Natural killer cell (primary cell): ENCODE results near the gene BRCA1. TPM values are rescaled to one million over a fixed set of nuclear protein-coding genes. Genes with fewer than 3 reads are reported as not detected.

Experiments used
- ATAC-seq, 3 donors: fragments of 150-1000 bp in 2 of 3; fragments of 200-7000 bp in 1 of 3; cut with Tn5 transposase; 1 replicate in 1 of 3; 2 replicates in 2 of 3; pipeline ENCODE4 v1.10.0; 2021; ENCODE audit warnings: mild to moderate bottlenecking in 2 of 3, moderate library complexity in 2 of 3
- DNase-seq, 2 donors: peaks; one replicate each; pipeline versions ENCODE4 v3.0.0 to v3.0.0-alpha.2; 2013 to 2021; ENCODE audit warnings: mixed read lengths in 1 of 2
- H3K27ac ChIP-seq: one replicate; pipeline ENCODE4 v1.5.1; 2013; ENCODE audit warnings: mild to moderate bottlenecking, low read length
- H3K27me3 ChIP-seq: one replicate; pipeline ENCODE4 v1.6.1; 2013; ENCODE audit warnings: low read length; ENCODE audit not compliant: control insufficient read depth, insufficient read depth
- H3K36me3 ChIP-seq: one replicate; pipeline ENCODE4 v1.6.1; 2013; ENCODE audit warnings: low read length; ENCODE audit not compliant: control insufficient read depth, insufficient read depth
- H3K4me1 ChIP-seq: one replicate; pipeline ENCODE4 v1.6.1; 2013; ENCODE audit warnings: low read length; ENCODE audit not compliant: control insufficient read depth, insufficient read depth
- H3K4me3 ChIP-seq: one replicate; pipeline ENCODE4 v1.5.1; 2013; ENCODE audit warnings: low read length
- H3K9me3 ChIP-seq: one replicate; pipeline ENCODE4 v1.6.1; 2013; ENCODE audit warnings: low read length; ENCODE audit not compliant: control insufficient read depth, insufficient read depth
- H3K27ac Mint-ChIP-seq, 2 donors: one replicate each; pipeline ENCODE4 v1.8.0; 2022; ENCODE audit warnings: mild to moderate bottlenecking in 2 of 2, mixed read lengths in 2 of 2, moderate library complexity in 1 of 2
- H3K27me3 Mint-ChIP-seq, 2 donors: one replicate each; pipeline ENCODE4 v1.8.0; 2022; ENCODE audit warnings: low read depth in 2 of 2, mixed read lengths in 2 of 2
- H3K36me3 Mint-ChIP-seq: one replicate; pipeline ENCODE4 v1.8.0; 2022; ENCODE audit warnings: mixed read lengths
- H3K4me1 Mint-ChIP-seq, 2 donors: one replicate each; pipeline ENCODE4 v1.8.0; 2022; ENCODE audit warnings: mixed read lengths in 2 of 2
- H3K4me3 Mint-ChIP-seq: one replicate; pipeline ENCODE4 v1.8.0; 2022; ENCODE audit warnings: mild to moderate bottlenecking, moderate library complexity, mixed read lengths
- H3K9me3 Mint-ChIP-seq, 2 donors: one replicate each; pipeline ENCODE4 v1.8.0; 2022; ENCODE audit warnings: mixed read lengths in 2 of 2
- WGBS: methylation state at CpG from one replicate; pipeline ENCODE4 v1.1.7; 2013; ENCODE audit warnings: missing lambda C conversion rate; ENCODE audit not compliant: insufficient coverage; 5-methylcytosine and 5-hydroxymethylcytosine counted together
- intact Hi-C: fragments of 100-400 bp; cut with micrococcal nuclease; formaldehyde crosslinking; loops from one replicate; pipeline ENCODE4 v1.14.2; 2022
- total RNA-seq, 4 donors: library from RNA; stranded (reverse); fragments of 120-200 nt in 1 of 4; gene quantifications; one replicate each; pipeline versions ENCODE4 v1.2.3 to v1.2.4, GENCODE V29; 2013 to 2022
- TF ChIP-seq, protein P1 (sequence below): fragments of 200-600 bp; IDR thresholded peaks from one replicate; pipeline ENCODE4 v1.8.0; 2022; ENCODE audit warnings: antibody characterized with exemption

Gene BRCA1
- total RNA-seq, 3 donors from 2014 or later (not counting 1 experiment from before 2014, with no cell fraction given) = 5.7 to 9.9 (median 8.6) TPM

- Histone ChIP-seq H3K27ac (no peak overlapping the region), H3K9me3 (no peaks in the 10 kb centered on the region), H3K4me1 (no peaks in the 10 kb centered on the region), H3K36me3 (no peaks in the 10 kb centered on the region), H3K27me3 (no peaks in the 10 kb centered on the region), H3K4me3 (no peak overlapping the region)
- no peaks in the 10 kb centered on the region for H3K36me3 Mint-ChIP-seq
- no peaks in the 10 kb centered on the region for H3K27me3 Mint-ChIP-seq
- H3K4me1 Mint-ChIP-seq = no peaks in the 10 kb centered on the region
- H3K4me3 Mint-ChIP-seq = no peak overlapping the region
- DNase-seq (no peak), ATAC-seq (no peak)
- 87% methylated on average over 8 of the region's 12 CpGs for WGBS
- H3K9me3 Mint-ChIP-seq = no peaks in the 10 kb centered on the region
- H3K27ac Mint-ChIP-seq = no peak overlapping the region
- TF ChIP-seq, protein P1, sequence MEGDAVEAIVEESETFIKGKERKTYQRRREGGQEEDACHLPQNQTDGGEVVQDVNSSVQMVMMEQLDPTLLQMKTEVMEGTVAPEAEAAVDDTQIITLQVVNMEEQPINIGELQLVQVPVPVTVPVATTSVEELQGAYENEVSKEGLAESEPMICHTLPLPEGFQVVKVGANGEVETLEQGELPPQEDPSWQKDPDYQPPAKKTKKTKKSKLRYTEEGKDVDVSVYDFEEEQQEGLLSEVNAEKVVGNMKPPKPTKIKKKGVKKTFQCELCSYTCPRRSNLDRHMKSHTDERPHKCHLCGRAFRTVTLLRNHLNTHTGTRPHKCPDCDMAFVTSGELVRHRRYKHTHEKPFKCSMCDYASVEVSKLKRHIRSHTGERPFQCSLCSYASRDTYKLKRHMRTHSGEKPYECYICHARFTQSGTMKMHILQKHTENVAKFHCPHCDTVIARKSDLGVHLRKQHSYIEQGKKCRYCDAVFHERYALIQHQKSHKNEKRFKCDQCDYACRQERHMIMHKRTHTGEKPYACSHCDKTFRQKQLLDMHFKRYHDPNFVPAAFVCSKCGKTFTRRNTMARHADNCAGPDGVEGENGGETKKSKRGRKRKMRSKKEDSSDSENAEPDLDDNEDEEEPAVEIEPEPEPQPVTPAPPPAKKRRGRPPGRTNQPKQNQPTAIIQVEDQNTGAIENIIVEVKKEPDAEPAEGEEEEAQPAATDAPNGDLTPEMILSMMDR = no peak
- intact Hi-C loops = loop anchor here (5.0 kb wide), 1 partner anchor 48 kb away; no protein-coding TSS in a partner anchor
Observed at GRCh38 chr17:43033948-43034881, 90.9 kb downstream of the BRCA1 start.

DNA sequence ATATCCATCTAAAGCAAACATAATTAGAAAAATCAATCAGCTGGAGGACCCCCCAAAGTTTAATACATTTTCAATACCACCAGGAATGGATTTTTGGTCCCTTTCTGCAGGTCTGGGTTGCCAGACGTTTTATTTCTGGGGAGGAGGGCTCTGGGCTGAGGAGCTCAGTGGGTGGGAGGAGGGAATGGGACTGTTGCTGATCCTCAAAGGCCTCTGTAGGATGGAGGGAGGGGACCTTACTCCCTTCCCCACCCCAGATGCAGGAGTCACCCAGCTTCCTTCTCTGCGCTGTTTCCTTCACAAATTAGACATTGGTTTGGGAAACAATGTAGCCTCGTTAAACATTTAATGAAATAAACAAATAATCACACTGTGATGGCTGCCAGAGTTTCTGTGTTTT is 93.5 kb downstream of the BRCA1 start:
- Histone ChIP-seq H3K9me3 (no peaks in the 10 kb centered on the region), H3K4me3 (no peak overlapping the region), H3K27ac (no peak overlapping the region), H3K27me3 (no peaks in the 10 kb centered on the region), H3K4me1 (no peaks in the 10 kb centered on the region), H3K36me3 (no peaks in the 10 kb centered on the region)
- no peak overlapping the region for H3K4me3 Mint-ChIP-seq
- no peaks in the 10 kb centered on the region for H3K27me3 Mint-ChIP-seq
- intact Hi-C loops = loop anchor here (5.0 kb wide), 1 partner anchor 51 kb away; no protein-coding TSS in a partner anchor
- 80% methylated on average over 1 of the region's 3 CpGs for WGBS
- H3K9me3 Mint-ChIP-seq = no peaks in the 10 kb centered on the region
- ATAC-seq (no peak), DNase-seq (no peak)
- H3K4me1 Mint-ChIP-seq = no peaks in the 10 kb centered on the region
- no peaks in the 10 kb centered on the region for H3K36me3 Mint-ChIP-seq
- TF ChIP-seq, protein P1 = no peak
- no peak overlapping the region for H3K27ac Mint-ChIP-seq

DNA sequence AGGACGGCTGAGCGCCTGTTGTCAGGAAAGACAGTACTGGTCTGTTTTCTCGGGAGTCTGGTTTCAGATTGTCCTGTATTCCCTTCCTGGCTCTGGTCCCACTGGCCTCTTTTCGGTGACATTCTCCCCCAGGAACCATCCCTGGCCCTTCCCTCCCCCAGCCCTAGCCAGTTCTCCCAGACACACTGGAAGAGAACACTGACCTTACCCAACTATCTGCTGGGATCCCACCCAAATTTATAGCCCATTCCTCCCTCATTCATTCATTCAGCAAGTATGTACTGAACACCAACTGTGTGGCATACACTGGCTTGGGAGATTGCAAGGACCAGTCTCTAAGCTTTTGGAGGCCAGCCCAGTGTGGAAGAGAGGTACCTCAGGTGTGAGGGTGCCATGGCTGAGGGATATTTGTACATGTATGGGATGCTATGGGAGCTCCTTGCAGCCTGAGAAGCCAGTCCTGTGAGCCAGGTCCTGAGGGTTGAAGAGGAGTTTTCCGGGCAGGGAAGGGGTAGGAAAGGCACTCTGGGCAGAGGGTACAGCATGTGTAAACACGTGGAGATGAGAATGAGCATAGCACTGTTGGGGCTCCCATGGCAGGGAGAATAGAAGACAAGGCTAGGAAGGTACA is 94.9 kb downstream of the BRCA1 start:
- Mint-ChIP-seq H3K27me3 (no peaks in the 10 kb centered on the region), H3K4me1 (peaks cover 0 to 4% of the 10 kb centered on the region in 2 donors), H3K27ac (no peak overlapping the region), H3K9me3 (no peaks in the 10 kb centered on the region), H3K36me3 (no peaks in the 10 kb centered on the region), H3K4me3 (no peak overlapping the region)
- H3K4me3 ChIP-seq = no peak overlapping the region
- DNase-seq = no peak
- H3K36me3 ChIP-seq = no peaks in the 10 kb centered on the region
- intact Hi-C loops = loop anchor here (5.0 kb wide), 1 partner anchor 52 kb away; no protein-coding TSS in a partner anchor
- H3K9me3 ChIP-seq = no peaks in the 10 kb centered on the region
- no peak for ATAC-seq
- no peaks in the 10 kb centered on the region for H3K27me3 ChIP-seq
- no peak overlapping the region for H3K27ac ChIP-seq
- TF ChIP-seq, protein P1 = no peak
- WGBS = 84% methylated on average over 6 of the region's 6 CpGs
- H3K4me1 ChIP-seq = peaks cover 2% of the 10 kb centered on the region
